GM03348 (cell line): Measurements from ENCODE around the gene BNC2.

ENCODE experiments used
- DNase-seq: peaks from one replicate; pipeline ENCODE4 v3.0.0; 2012; ENCODE audit warnings: low spot score

The BNC2 gene

DNA sequence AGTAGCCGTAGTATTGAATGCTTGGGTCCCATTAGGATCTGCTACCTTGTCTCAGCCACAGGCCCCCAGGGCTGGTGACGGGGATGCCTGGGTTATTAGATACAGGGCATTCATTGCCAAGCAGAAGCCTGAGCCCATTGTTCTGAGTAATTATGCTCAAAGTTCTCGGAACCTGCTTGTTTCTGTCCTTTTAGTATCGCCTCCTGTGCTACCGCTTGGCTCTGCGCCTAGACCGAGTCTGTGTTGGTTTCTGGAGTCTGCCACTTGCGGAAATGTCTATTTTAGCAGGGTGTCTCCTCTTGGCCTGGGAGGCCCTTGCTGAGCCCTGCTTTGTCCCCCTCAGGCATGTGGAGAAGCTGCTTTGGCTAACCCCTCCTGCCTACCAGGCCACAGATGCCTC, 506.1 kb downstream of the BNC2 start:
- DNase-seq, result no peak

DNA sequence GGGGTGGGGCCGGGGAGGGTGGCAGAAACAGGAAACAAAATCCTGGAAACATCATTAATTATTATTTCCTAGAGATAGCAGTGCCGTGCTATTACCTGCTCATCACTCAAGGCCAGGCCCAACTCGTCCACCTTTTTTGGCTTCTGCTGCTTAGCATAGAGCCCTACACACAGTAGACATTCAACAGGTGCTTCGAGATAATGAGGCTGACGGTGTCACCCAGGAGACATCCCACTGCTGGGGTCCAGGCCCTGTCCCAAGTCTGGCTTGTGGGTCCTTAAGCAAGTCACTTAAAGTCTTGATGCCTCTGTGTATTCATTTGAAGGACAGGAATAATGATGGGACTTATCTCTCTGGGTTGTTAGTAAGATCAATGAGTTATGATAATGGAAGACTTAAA, 506.6 kb downstream of the BNC2 start:
- no peak for DNase-seq

DNA sequence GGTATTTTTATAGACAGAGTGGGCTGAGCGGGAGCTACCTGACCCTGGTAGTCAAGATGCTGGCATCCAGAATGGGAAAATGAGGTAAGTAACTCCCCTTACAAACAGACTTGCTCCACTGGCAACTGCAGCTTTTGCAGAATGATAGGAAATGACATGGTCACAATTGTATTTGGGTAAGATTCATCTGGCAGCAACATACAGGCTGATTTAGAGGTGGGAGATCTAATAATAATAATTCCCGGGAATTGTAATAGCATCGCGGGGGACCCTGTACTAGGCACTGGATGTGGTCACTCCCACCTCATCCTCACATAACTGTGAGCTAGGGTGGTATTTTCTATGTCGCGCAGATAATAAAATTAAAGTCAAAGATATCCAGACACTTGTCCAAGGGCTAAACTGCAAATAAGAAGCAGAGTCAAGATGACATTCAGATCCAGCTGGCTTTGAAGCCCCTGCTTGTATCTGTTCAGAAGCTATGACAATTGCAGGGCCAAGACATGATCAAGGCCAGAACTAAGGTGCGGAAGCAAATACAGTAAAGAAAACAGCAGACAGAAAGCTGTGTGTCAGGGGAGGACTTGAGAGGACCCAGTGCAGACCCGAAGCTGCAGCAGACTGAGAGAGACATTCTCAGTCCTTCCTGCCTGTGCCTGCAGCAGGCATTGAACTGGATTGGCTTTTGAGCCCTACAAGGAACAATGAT, 507.2 kb downstream of the BNC2 start:
- no peak for DNase-seq

DNA sequence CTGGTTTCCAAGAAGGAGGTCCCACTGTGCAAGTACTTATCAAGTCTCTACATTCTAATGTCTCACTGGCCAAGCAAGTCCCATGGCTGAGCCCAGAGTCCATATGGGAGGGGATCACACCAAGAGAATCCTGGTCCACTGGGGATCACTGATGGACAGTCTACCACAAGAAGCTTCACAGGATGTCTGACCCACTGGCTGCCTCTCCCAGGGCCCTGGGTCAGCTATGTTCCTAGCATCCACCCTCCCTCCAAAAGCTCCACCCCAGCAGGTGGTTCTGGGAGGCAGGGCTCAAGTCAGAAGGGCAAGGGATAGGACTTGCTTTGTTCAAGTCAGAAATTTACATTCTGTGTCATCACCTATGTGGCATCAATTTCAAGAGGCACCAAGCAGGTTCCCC, 508.5 kb downstream of the BNC2 start:
- no peak for DNase-seq

DNA sequence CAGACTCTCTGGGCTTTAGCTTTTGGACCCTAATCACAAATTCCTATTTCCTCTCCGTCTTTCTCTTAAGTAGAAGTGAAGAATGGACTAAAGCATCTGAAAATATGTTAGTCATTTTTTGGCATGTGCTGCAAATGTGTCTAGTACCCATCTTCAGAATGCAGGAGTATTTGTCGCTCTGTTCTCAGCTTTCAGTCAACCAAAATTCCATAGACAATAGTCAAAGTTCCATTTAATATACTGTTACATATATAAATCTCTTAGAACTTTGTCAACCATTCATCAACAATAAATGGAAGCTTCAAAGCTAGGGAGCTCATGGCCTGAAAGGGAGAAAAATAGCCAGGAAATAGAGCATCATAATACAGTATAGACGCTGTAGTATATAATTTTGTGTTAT, 509.4 kb downstream of the BNC2 start:
- DNase-seq, result no peak

DNA sequence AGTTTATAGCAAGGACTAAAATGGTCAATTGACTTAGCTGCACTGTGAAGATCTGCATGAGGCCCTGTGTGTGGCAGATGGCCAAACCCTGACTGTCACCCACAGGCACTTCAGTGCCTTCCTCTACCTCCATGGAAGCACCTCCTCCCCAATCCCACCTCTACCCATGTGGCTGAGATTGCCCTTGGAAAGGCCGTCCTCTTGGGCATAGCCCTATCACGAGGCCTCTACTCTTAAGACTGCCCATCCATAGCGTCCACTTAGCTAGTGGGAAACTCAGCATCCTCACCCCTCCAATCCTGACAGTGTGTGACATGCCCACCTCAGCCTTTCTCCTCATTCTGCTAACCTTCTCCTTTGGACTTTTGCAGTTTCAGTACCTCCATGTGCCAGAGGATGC, 510.2 kb downstream of the BNC2 start:
- no peak for DNase-seq
